Measurements from ENCODE around the gene PDZD4.

GRCh38 chrX:153848325-153848724, 18.0 kb upstream of the PDZD4 start:
- TF ChIP-seq FOXM1 (IDR thresholded peaks at IDR 0.05; ENCODE audit: borderline replicate concordance, low read depth) (no peak), EP300 (IDR thresholded peaks at IDR 0.05; ENCODE audit: borderline replicate concordance) (no peak), TAF1 (IDR thresholded peaks at IDR 0.05; ENCODE audit: low read depth) (no peak), MAX (IDR thresholded peaks at IDR 0.05) (no peak), RAD21 (IDR thresholded peaks at IDR 0.05; ENCODE audit: low read depth) (no peak), CEBPB (IDR thresholded peaks at IDR 0.05) (no peak), YY1 (IDR thresholded peaks at IDR 0.05; ENCODE audit: low read depth) (no peak), CREB1 (IDR thresholded peaks at IDR 0.05; ENCODE audit: low read depth) (no peak), TEAD4 (IDR thresholded peaks at IDR 0.05) (no peak)
- TF ChIP-seq, protein P1, sequence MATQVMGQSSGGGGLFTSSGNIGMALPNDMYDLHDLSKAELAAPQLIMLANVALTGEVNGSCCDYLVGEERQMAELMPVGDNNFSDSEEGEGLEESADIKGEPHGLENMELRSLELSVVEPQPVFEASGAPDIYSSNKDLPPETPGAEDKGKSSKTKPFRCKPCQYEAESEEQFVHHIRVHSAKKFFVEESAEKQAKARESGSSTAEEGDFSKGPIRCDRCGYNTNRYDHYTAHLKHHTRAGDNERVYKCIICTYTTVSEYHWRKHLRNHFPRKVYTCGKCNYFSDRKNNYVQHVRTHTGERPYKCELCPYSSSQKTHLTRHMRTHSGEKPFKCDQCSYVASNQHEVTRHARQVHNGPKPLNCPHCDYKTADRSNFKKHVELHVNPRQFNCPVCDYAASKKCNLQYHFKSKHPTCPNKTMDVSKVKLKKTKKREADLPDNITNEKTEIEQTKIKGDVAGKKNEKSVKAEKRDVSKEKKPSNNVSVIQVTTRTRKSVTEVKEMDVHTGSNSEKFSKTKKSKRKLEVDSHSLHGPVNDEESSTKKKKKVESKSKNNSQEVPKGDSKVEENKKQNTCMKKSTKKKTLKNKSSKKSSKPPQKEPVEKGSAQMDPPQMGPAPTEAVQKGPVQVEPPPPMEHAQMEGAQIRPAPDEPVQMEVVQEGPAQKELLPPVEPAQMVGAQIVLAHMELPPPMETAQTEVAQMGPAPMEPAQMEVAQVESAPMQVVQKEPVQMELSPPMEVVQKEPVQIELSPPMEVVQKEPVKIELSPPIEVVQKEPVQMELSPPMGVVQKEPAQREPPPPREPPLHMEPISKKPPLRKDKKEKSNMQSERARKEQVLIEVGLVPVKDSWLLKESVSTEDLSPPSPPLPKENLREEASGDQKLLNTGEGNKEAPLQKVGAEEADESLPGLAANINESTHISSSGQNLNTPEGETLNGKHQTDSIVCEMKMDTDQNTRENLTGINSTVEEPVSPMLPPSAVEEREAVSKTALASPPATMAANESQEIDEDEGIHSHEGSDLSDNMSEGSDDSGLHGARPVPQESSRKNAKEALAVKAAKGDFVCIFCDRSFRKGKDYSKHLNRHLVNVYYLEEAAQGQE (IDR thresholded peaks at IDR 0.05; ENCODE audit: low read depth), result no peak

All from Ishikawa (cell line).